ENCODE results near the gene SLC25A33.

The SLC25A33 gene

DNA sequence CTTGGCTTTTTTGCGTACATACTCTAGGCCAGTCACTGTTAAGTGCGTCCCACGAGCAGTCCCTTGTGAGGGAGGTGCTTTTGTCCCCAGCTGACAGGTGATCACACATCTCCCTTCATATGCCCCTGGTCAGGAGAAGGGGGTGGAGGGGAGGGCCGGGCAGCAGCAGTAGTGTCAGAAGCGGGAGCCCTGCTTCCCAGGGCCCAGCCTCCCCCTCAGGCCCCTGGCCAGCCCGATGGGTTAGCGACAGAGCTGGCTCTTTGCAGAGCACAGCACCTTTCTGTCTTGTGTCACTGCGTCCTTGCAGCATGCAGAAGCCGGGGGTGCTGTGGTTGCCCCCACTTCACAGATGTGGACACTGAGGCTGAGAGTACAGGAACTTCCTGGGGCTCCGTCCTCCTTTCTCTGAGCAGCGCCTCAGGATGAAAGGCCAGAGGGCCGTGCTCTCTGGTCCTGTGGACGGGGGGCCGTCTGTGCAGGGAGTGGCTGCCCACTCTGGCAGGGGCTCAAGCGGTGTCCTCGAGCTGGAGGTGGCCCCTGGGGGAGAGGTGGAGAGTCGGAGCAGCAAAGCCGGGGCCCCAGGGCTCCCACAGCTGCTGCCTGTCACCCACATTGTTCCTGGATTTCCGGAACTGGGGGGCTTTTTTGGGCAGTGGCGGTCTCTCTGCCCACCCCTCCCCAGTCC lies 55.3 kb downstream of the SLC25A33 start:
- no peak overlapping the region for H3K4me3 ChIP-seq (ENCODE audit: control insufficient read depth, low read depth, low read length)

DNA sequence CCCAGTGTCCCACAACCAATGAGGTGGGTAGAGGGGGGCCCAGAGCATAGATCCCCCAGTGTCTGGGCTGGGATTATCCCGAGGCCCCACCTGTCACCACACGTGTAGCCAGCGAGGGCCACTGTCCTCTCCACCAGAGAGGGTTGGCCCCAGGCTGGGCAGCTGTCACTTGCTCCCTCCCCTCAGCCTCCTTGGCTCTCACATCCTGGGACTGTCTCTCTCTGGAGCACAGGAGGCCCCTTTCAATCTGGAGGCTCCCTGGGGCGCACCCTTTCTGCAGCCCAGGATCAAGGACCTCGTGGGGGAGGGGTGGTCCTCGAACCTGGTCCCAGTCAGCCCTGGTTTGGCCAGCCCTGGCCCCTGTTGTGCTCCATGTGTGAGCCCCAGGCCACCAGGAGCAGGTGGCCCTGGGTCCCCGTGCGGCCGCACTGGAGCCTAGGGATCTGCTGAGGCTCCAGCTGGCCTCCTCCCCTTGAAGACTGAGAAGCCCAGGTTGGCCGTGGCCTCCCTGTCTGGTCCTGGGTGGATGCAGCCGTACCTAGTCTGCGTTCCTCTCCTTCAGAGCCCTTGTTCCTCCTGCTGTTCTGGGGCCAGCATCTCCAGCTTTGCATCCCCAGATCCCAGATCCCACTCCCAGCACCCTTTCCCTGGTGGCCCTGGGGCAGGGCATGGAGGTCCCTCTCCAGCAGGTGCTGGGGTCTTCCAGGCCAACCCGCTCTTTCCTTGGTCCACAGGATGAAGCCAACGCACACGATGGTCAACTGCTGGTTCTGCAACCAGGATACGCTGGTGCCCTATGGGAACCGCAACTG lies 56.1 kb downstream of the SLC25A33 start:
- DNase-seq (ENCODE audit: low read depth): no peak
- H3K4me3 ChIP-seq (ENCODE audit: control insufficient read depth, low read depth, low read length): no peak overlapping the region

More for the DNA sequence above, 55.3 kb downstream of the SLC25A33 start:
- no peak for DNase-seq (ENCODE audit: low read depth)
- TF ChIP-seq, protein P1, sequence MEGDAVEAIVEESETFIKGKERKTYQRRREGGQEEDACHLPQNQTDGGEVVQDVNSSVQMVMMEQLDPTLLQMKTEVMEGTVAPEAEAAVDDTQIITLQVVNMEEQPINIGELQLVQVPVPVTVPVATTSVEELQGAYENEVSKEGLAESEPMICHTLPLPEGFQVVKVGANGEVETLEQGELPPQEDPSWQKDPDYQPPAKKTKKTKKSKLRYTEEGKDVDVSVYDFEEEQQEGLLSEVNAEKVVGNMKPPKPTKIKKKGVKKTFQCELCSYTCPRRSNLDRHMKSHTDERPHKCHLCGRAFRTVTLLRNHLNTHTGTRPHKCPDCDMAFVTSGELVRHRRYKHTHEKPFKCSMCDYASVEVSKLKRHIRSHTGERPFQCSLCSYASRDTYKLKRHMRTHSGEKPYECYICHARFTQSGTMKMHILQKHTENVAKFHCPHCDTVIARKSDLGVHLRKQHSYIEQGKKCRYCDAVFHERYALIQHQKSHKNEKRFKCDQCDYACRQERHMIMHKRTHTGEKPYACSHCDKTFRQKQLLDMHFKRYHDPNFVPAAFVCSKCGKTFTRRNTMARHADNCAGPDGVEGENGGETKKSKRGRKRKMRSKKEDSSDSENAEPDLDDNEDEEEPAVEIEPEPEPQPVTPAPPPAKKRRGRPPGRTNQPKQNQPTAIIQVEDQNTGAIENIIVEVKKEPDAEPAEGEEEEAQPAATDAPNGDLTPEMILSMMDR (conservative IDR thresholded peaks at IDR 0.05; ENCODE audit: control insufficient read depth, insufficient read depth, low read depth, low read length): no peak

DNA sequence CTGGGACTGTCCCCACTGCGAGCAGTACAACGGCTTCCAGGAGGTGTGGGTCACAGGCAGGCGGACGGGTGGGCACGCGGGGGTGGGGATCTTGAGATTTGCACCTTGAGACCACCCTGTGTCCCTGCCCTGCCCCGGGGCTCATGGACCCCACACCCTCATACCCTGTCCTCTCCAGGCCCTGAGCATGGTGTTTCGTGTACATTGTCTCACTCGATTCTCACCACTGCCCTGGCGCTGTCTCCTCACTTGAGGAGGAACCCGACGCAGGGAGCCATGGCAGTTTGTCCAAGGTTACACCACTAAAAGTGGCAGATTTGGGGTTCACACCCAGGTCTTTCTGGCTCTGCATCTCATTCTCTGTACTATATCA lies 56.7 kb downstream of the SLC25A33 start:
- no peak for DNase-seq (ENCODE audit: low read depth)
- H3K4me3 ChIP-seq (ENCODE audit: control insufficient read depth, low read depth, low read length): no peak overlapping the region
- TF ChIP-seq, protein P1 (conservative IDR thresholded peaks at IDR 0.05; ENCODE audit: control insufficient read depth, insufficient read depth, low read depth, low read length): no peak

More for the DNA sequence above, 56.1 kb downstream of the SLC25A33 start:
- TF ChIP-seq, protein P1 (conservative IDR thresholded peaks at IDR 0.05; ENCODE audit: control insufficient read depth, insufficient read depth, low read depth, low read length): no peak

DNA sequence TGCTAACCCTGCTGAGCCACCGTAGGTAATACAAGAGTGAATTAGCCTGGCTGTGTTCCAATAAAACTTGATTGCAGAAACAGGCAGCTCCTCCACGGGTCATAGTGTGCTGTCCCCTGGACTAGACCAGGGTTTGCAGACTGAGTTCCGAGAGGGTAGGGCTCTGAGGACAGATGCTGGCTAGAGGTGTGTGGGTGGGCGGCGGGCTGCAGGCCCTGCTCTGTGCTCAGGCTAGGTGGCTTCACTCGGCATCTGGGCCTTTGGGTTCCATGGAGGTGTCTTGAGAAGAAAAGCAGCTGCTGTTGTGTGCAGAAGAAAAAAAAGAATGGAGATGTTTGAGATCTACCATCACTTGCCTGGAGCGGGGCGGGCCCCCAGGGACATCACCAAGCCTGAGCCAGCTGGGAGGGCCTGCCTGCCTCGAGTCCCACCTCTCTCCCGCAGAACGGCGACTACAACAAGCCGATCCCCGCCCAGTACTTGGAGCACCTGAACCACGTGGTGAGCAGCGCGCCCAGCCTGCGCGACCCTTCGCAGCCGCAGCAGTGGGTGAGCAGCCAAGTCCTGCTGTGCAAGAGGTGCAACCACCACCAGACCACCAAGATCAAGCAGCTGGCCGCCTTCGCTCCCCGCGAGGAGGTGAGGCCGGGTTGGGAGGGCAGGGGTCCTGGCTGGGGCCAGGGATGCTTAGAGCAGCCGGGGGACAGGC lies 57.3 kb downstream of the SLC25A33 start:
- no peak for DNase-seq (ENCODE audit: low read depth)
- TF ChIP-seq, protein P1 (conservative IDR thresholded peaks at IDR 0.05; ENCODE audit: control insufficient read depth, insufficient read depth, low read depth, low read length): no peak
- no peak overlapping the region for H3K4me3 ChIP-seq (ENCODE audit: control insufficient read depth, low read depth, low read length)

DNA sequence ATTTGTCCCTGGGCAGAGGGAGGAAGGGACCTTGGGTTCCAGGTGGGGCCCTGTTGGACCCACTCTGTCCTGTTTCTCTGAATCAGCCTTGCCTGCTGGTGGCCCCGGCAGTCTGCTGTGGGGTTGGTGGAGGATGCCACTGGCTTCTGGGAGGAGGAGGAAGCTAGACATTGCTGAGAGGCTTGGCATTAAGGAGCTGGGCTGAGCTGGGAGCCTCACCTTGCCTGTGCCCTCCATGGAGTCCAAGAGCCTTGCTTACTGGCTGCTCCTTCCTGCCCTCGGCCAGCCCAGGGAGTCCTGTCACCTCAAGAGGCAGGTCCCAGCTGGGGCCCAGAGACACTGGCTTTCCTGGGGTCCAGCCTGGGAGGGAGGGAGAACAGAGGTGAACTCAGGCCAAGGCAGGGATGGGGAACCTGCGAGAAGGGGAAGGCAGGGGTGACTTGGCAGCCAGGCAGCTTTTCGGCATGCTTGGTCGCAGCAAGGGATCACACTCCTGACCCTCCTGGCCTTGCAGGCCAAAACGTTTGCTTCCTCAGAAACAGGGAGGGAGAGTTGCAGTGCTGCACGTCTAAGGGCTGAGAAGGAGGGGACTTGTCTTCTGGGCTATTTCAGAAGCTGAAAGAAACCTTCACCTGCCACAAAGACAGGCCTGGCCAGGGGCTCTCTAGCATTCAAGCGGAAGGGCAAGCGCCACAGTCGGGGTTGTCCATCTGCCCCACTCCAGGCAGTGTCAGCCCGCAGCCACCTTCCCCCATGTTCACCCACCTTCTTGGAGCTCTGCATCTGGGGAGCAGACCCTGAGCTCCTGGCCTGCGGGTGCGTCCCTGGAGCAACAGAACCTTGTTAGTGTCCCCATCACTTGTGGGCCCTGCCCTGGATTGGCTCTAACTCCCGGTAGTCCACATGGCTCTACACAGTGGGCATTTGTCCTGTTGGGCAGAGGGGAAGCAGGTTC lies 58.4 kb downstream of the SLC25A33 start:
- DNase-seq (ENCODE audit: low read depth): no peak
- TF ChIP-seq, protein P1 (conservative IDR thresholded peaks at IDR 0.05; ENCODE audit: control insufficient read depth, insufficient read depth, low read depth, low read length): no peak
- no peak overlapping the region for H3K4me3 ChIP-seq (ENCODE audit: control insufficient read depth, low read depth, low read length)

DNA sequence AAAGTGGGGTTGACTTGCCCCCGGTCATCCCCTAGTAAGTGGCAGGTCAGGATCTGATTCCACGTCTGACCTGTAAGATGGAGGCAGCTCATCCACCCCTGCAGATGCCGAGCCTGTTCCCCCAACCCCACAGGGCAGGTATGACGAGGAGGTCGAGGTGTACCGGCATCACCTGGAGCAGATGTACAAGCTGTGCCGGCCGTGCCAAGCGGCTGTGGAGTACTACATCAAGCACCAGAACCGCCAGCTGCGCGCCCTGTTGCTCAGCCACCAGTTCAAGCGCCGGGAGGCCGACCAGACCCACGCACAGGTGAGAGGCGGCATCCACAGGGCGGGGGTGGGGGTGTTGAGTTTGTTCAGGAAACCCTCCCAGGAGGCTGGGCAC lies 59.0 kb downstream of the SLC25A33 start:
- H3K4me3 ChIP-seq (ENCODE audit: control insufficient read depth, low read depth, low read length): no peak overlapping the region
- TF ChIP-seq, protein P1 (conservative IDR thresholded peaks at IDR 0.05; ENCODE audit: control insufficient read depth, insufficient read depth, low read depth, low read length): no peak
- DNase-seq (ENCODE audit: low read depth): no peak
